PC-9 (cell line): ENCODE results near the gene SLC18A3.

Experiments
- EZH2 ChIP-seq: fragments of 200-600 bp; sonication (generic); IDR thresholded peaks from 2 replicates; pipeline ENCODE4 v1.8.0; 2017; ENCODE audit warnings: antibody characterized with exemption, low read depth
- TF ChIP-seq, protein P1 (sequence below): fragments of 200-600 bp; sonication (generic); conservative IDR thresholded peaks from 2 replicates; pipeline ENCODE4 v1.6.1; 2017; ENCODE audit warnings: mixed run types, antibody characterized with exemption, mild to moderate bottlenecking, moderate library complexity

GRCh38 chr10:49622426-49623425 is 12.6 kb downstream of the SLC18A3 start:
- TF ChIP-seq, protein P1, sequence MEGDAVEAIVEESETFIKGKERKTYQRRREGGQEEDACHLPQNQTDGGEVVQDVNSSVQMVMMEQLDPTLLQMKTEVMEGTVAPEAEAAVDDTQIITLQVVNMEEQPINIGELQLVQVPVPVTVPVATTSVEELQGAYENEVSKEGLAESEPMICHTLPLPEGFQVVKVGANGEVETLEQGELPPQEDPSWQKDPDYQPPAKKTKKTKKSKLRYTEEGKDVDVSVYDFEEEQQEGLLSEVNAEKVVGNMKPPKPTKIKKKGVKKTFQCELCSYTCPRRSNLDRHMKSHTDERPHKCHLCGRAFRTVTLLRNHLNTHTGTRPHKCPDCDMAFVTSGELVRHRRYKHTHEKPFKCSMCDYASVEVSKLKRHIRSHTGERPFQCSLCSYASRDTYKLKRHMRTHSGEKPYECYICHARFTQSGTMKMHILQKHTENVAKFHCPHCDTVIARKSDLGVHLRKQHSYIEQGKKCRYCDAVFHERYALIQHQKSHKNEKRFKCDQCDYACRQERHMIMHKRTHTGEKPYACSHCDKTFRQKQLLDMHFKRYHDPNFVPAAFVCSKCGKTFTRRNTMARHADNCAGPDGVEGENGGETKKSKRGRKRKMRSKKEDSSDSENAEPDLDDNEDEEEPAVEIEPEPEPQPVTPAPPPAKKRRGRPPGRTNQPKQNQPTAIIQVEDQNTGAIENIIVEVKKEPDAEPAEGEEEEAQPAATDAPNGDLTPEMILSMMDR, result no peak
- TF ChIP-seq EZH2, result no peak
